Loucy (cell line): ENCODE measurements around the gene ADORA2A.

Experiments used
- EZH2phosphoT487 ChIP-seq: fragments of 200-600 bp; IDR thresholded peaks from 2 replicates; pipeline ENCODE4 v1.6.1; 2018; ENCODE audit warnings: antibody characterized with exemption, mild to moderate bottlenecking, moderate library complexity, borderline replicate concordance
- TF ChIP-seq, protein P1 (sequence below): fragments of 200-600 bp; sonication (generic); conservative IDR thresholded peaks from 2 replicates; pipeline ENCODE4 v1.5.1; 2014; ENCODE audit warnings: mild to moderate bottlenecking, antibody characterized with exemption, low read length

DNA sequence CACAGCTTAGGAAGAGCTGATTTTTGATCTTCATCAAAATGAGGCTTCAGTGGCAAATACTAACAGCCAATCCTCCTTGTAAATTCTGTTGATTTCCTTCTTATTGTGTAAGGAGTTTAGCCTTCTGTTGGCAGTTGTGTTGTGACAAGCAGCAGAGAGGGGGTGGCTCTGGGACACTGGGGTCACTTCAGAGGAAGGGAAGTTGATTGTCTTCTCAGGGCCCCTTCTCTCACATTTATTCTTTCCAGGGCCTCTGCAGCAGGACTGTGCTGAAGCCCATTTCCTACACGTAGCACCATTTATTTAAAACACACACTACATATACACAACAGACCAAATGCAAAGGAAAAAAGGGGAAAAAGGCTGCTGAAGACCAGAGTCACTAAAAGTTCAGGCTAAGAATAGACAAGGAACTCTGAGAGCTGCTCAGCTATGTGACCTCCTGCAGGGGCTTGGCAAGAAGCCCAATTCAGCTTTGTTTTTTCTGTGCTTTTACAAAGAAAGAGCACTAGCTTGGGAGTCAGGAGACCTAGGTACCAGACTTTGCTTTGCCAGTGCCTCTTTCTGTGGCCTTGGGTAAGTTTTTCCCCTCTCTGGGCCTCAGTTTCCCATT is 39.4 kb downstream of the ADORA2A start:
- TF ChIP-seq, protein P1, sequence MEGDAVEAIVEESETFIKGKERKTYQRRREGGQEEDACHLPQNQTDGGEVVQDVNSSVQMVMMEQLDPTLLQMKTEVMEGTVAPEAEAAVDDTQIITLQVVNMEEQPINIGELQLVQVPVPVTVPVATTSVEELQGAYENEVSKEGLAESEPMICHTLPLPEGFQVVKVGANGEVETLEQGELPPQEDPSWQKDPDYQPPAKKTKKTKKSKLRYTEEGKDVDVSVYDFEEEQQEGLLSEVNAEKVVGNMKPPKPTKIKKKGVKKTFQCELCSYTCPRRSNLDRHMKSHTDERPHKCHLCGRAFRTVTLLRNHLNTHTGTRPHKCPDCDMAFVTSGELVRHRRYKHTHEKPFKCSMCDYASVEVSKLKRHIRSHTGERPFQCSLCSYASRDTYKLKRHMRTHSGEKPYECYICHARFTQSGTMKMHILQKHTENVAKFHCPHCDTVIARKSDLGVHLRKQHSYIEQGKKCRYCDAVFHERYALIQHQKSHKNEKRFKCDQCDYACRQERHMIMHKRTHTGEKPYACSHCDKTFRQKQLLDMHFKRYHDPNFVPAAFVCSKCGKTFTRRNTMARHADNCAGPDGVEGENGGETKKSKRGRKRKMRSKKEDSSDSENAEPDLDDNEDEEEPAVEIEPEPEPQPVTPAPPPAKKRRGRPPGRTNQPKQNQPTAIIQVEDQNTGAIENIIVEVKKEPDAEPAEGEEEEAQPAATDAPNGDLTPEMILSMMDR = no peak
- TF ChIP-seq EZH2phosphoT487 = no peak
